HL-60 (cell line): ENCODE measurements around the gene HS6ST3.

Source experiments
- DNase-seq, 2 experiments: peaks; one replicate each; pipeline ENCODE4 v3.0.0-alpha.2; 2010 to 2020; ENCODE audit warnings: low read depth in 1 of 2, low spot score in 1 of 2
- H3K27ac ChIP-seq: fragments of 250-450 bp; sonication (Bioruptor Pico); replicated peaks from 2 replicates; pipeline ENCODE4 v1.5.1; 2020; ENCODE audit warnings: mild to moderate bottlenecking, moderate library complexity
- H3K27me3 ChIP-seq: fragments of 250-450 bp; sonication (Bioruptor Pico); 2 replicates; pipeline ENCODE4 v1.5.1; 2021; ENCODE audit warnings: mild to moderate bottlenecking, moderate library complexity; ENCODE audit not compliant: insufficient read depth, poor library complexity, severe bottlenecking
- H3K4me3 ChIP-seq: replicated peaks from 2 replicates; pipeline ENCODE4 v1.5.1; 2011; ENCODE audit warnings: mild to moderate bottlenecking, control low read depth, low read length; ENCODE audit not compliant: insufficient read depth
- CTCF ChIP-seq: IDR thresholded peaks from one replicate; pipeline ENCODE4 v1.5.1; 2011; ENCODE audit warnings: low read length, control low read depth, inconsistent platforms; ENCODE audit not compliant: insufficient read depth
- GABPA ChIP-seq: IDR thresholded peaks from 2 replicates; pipeline ENCODE4 v1.6.1; 2012; ENCODE audit warnings: low read depth
- POLR2AphosphoS5 ChIP-seq: IDR thresholded peaks from 2 replicates; pipeline ENCODE4 v1.6.1; 2012; ENCODE audit warnings: low read depth
- REST ChIP-seq: IDR thresholded peaks from 2 replicates; pipeline ENCODE4 v1.6.1; 2012; ENCODE audit warnings: low read depth; ENCODE audit not compliant: insufficient replicate concordance
- SPI1 ChIP-seq: IDR thresholded peaks from 2 replicates; pipeline ENCODE4 v1.6.1; 2012; ENCODE audit warnings: low read depth, mild to moderate bottlenecking, borderline replicate concordance

The HS6ST3 gene

GRCh38 chr13:96836733-96837132, 746.8 kb downstream of the HS6ST3 start:
- no peak overlapping the region for H3K27ac ChIP-seq
- TF ChIP-seq POLR2AphosphoS5: no peak
- TF ChIP-seq SPI1: no peak
- no peak for TF ChIP-seq GABPA
- H3K4me3 ChIP-seq: no peak overlapping the region
- no peak for DNase-seq
- no peaks in the 10 kb centered on the region for H3K27me3 ChIP-seq

GRCh38 chr13:96837809-96838208, 747.9 kb downstream of the HS6ST3 start:
- H3K27me3 ChIP-seq: no peaks in the 10 kb centered on the region
- TF ChIP-seq SPI1 (no peak), POLR2AphosphoS5 (no peak), CTCF (no peak), REST (no peak), GABPA (no peak)
- H3K27ac ChIP-seq: no peak overlapping the region
- no peak for DNase-seq
- no peak overlapping the region for H3K4me3 ChIP-seq

GRCh38 chr13:96844195-96844594, 754.3 kb downstream of the HS6ST3 start:
- H3K27ac ChIP-seq: no peak overlapping the region
- DNase-seq: no peak
- no peaks in the 10 kb centered on the region for H3K27me3 ChIP-seq
- no peak for TF ChIP-seq POLR2AphosphoS5
- TF ChIP-seq CTCF: no peak
- no peak for TF ChIP-seq REST
- TF ChIP-seq SPI1: no peak
- no peak for TF ChIP-seq GABPA
- no peak overlapping the region for H3K4me3 ChIP-seq

- H3K4me3 ChIP-seq: no peak overlapping the region
- H3K27me3 ChIP-seq: no peaks in the 10 kb centered on the region
- TF ChIP-seq SPI1 (no peak), CTCF (no peak), REST (no peak), POLR2AphosphoS5 (no peak), GABPA (no peak)
- DNase-seq: no peak
- no peak overlapping the region for H3K27ac ChIP-seq
Measured at GRCh38 chr13:96844616-96845015, 754.7 kb downstream of the HS6ST3 start.
